Measurements from ENCODE around the gene OOSP2.

OOSP2 gene

GRCh38 chr11:60078745-60079144 is 38.5 kb downstream of the OOSP2 start:
- no peak for DNase-seq (ENCODE audit: low read depth in 1 of 2, low spot score in 1 of 2)

GRCh38 chr11:60080535-60080934 is 40.3 kb downstream of the OOSP2 start:
- DNase-seq (ENCODE audit: low read depth in 1 of 2, low spot score in 1 of 2): no peak

- no peak for DNase-seq (ENCODE audit: low read depth in 1 of 2, low spot score in 1 of 2)
Observed at GRCh38 chr11:60084631-60085273, 44.5 kb downstream of the OOSP2 start.

GRCh38 chr11:60085909-60086308 is 45.7 kb downstream of the OOSP2 start:
- DNase-seq (ENCODE audit: low read depth in 1 of 2, low spot score in 1 of 2): no peak

- DNase-seq (ENCODE audit: low read depth in 1 of 2, low spot score in 1 of 2): no peak
Observed at GRCh38 chr11:60087239-60087638, 47.0 kb downstream of the OOSP2 start.

GRCh38 chr11:60088364-60088763 is 48.2 kb downstream of the OOSP2 start, which contains the start of gene MS4A2:
Gene MS4A2 (plus strand): TSS chr11:60088664. CDS start chr11:60088766, 102 bp downstream.
- no peak for DNase-seq (ENCODE audit: low read depth in 1 of 2, low spot score in 1 of 2)

- no peak for DNase-seq (ENCODE audit: low read depth in 1 of 2, low spot score in 1 of 2)
Observed at GRCh38 chr11:60095477-60096120, 55.4 kb downstream of the OOSP2 start.

- no peak for DNase-seq (ENCODE audit: low read depth in 1 of 2, low spot score in 1 of 2)
Observed at GRCh38 chr11:60097189-60097588, 57.0 kb downstream of the OOSP2 start.
